Calu3 (cell line): ENCODE measurements around the gene NBAS. TPM values are rescaled to one million over a fixed set of nuclear protein-coding genes. Genes with fewer than 3 reads are reported as not detected.

Experiments
- BruUV-seq: library from RNA; stranded (reverse); fragments of 400-500 nt; replicated peaks from 2 replicates; lab custom pipeline; 2021; lab: Mats Ljungman, UMichigan
- CTCF ChIA-PET: fragments of 300-600 bp; sonication (Branson Sonifier 250); formaldehyde crosslinking; loops from one replicate; lab custom pipeline; 2022; ENCODE audit warnings: antibody characterized with exemption; lab: Charles Lee
- DNase-seq: peaks from one replicate; pipeline ENCODE4 v3.0.0; 2022
- H3K27ac Mint-ChIP-seq: one replicate; pipeline ENCODE4 v1.8.0; 2022; ENCODE audit warnings: mixed read lengths; ENCODE audit not compliant: unreplicated experiment
- H3K27me3 Mint-ChIP-seq: one replicate; pipeline ENCODE4 v1.8.0; 2022; ENCODE audit warnings: mixed read lengths; ENCODE audit not compliant: unreplicated experiment
- H3K36me3 Mint-ChIP-seq: one replicate; pipeline ENCODE4 v1.8.0; 2022; ENCODE audit warnings: mild to moderate bottlenecking, moderate library complexity, mixed read lengths; ENCODE audit not compliant: insufficient read depth, unreplicated experiment
- H3K4me1 Mint-ChIP-seq: one replicate; pipeline ENCODE4 v1.8.0; 2022; ENCODE audit warnings: mild to moderate bottlenecking, low read depth, mixed read lengths; ENCODE audit not compliant: unreplicated experiment
- H3K4me3 Mint-ChIP-seq: one replicate; pipeline ENCODE4 v1.8.0; 2022; ENCODE audit warnings: mild to moderate bottlenecking, low read depth, moderate library complexity, mixed read lengths; ENCODE audit not compliant: unreplicated experiment
- H3K9me3 Mint-ChIP-seq: one replicate; pipeline ENCODE4 v1.8.0; 2022; ENCODE audit warnings: low read depth, mixed read lengths; ENCODE audit not compliant: unreplicated experiment
- CTCF ChIP-seq: fragments of 200-600 bp; IDR thresholded peaks from one replicate; pipeline ENCODE4 v1.8.0; 2022; ENCODE audit warnings: antibody characterized with exemption; ENCODE audit not compliant: unreplicated experiment
- intact Hi-C: fragments of 100-400 bp; cut with micrococcal nuclease; formaldehyde crosslinking; loops from one replicate; pipeline ENCODE4 v1.10.0; 2022; ENCODE audit not compliant: unreplicated experiment
- total RNA-seq: library from RNA; stranded (reverse); gene quantifications from 2 replicates; pipeline ENCODE4 v1.2.3, GENCODE V29; 2022

The NBAS gene
- total RNA-seq, 1 experiment from 2014 or later = 30.4 TPM

- H3K36me3 Mint-ChIP-seq = no peaks in the 10 kb centered on the region
- H3K9me3 Mint-ChIP-seq = no peaks in the 10 kb centered on the region
- no peak overlapping the region for H3K4me3 Mint-ChIP-seq
- no peaks in the 10 kb centered on the region for H3K4me1 Mint-ChIP-seq
- no peak for DNase-seq
- CTCF ChIA-PET = no interaction called here
- no peak overlapping the region for H3K27ac Mint-ChIP-seq
- intact Hi-C loops = no loop called here
- H3K27me3 Mint-ChIP-seq = no peaks in the 10 kb centered on the region
- TF ChIP-seq CTCF = no peak
- no TSS peak for BruUV-seq
These were observed 133.1 kb downstream of the NBAS start for GRCh38 chr2:15427987-15428386.

GRCh38 chr2:15426606-15427005 is 134.5 kb downstream of the NBAS start:
- Mint-ChIP-seq H3K4me3 (no peak overlapping the region), H3K9me3 (no peaks in the 10 kb centered on the region), H3K36me3 (no peaks in the 10 kb centered on the region), H3K27me3 (no peaks in the 10 kb centered on the region), H3K4me1 (no peaks in the 10 kb centered on the region), H3K27ac (no peak overlapping the region)
- no peak for DNase-seq
- TF ChIP-seq CTCF = no peak
- BruUV-seq = no TSS peak
- intact Hi-C loops = no loop called here
- CTCF ChIA-PET = no interaction called here

GRCh38 chr2:15425712-15426111 is 135.4 kb downstream of the NBAS start:
- no peak overlapping the region for H3K4me3 Mint-ChIP-seq

GRCh38 chr2:15421753-15422152 is 139.4 kb downstream of the NBAS start:
- intact Hi-C loops = no loop called here
- H3K27me3 Mint-ChIP-seq = no peaks in the 10 kb centered on the region
- CTCF ChIA-PET = no interaction called here

More at GRCh38 chr2:15425712-15426111, 135.4 kb downstream of the NBAS start:
- Mint-ChIP-seq H3K27ac (no peak overlapping the region), H3K4me1 (no peaks in the 10 kb centered on the region), H3K36me3 (no peaks in the 10 kb centered on the region), H3K9me3 (no peaks in the 10 kb centered on the region), H3K27me3 (no peaks in the 10 kb centered on the region)
- no peak for DNase-seq
- CTCF ChIA-PET = no interaction called here
- no TSS peak for BruUV-seq
- TF ChIP-seq CTCF = no peak
- intact Hi-C loops = no loop called here

More at GRCh38 chr2:15421753-15422152, 139.4 kb downstream of the NBAS start:
- BruUV-seq = no TSS peak
- DNase-seq = no peak
- no peaks in the 10 kb centered on the region for H3K4me1 Mint-ChIP-seq
- no peak overlapping the region for H3K27ac Mint-ChIP-seq
- no peak overlapping the region for H3K4me3 Mint-ChIP-seq
- no peak for TF ChIP-seq CTCF
- H3K9me3 Mint-ChIP-seq = no peaks in the 10 kb centered on the region
- H3K36me3 Mint-ChIP-seq = no peaks in the 10 kb centered on the region
